ENCODE measurements around the gene PDZRN3.

DNA sequence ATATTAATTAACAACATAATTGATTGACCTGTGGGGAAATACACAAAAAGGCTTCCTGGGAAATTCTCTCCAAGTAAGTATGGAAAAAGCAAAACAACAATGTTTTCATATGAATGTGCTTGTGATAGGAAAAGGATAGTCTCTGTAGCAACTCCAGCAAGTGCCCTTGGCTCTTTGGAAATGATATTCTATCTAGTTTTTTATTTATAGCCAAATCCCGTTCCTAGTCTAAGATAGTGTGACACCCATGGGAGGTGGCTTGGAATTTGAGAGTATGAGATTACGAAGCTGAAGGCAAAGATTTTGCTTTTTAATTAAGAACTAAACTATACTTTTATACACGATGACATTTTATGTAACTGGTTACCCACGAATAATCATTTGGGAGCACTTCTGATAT, 119.9 kb downstream of the PDZRN3 start:
- TF ChIP-seq, protein P1, sequence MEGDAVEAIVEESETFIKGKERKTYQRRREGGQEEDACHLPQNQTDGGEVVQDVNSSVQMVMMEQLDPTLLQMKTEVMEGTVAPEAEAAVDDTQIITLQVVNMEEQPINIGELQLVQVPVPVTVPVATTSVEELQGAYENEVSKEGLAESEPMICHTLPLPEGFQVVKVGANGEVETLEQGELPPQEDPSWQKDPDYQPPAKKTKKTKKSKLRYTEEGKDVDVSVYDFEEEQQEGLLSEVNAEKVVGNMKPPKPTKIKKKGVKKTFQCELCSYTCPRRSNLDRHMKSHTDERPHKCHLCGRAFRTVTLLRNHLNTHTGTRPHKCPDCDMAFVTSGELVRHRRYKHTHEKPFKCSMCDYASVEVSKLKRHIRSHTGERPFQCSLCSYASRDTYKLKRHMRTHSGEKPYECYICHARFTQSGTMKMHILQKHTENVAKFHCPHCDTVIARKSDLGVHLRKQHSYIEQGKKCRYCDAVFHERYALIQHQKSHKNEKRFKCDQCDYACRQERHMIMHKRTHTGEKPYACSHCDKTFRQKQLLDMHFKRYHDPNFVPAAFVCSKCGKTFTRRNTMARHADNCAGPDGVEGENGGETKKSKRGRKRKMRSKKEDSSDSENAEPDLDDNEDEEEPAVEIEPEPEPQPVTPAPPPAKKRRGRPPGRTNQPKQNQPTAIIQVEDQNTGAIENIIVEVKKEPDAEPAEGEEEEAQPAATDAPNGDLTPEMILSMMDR (IDR thresholded peaks at IDR 0.05; ENCODE audit: extremely low read depth in 1 of 2, insufficient read depth in 1 of 2, low read depth in 1 of 2, low read length in 2 of 2) = no peak
- TF ChIP-seq FOS (IDR thresholded peaks at IDR 0.05; ENCODE audit: borderline replicate concordance, insufficient read depth, low read length) = no peak
- TF ChIP-seq, protein P2, sequence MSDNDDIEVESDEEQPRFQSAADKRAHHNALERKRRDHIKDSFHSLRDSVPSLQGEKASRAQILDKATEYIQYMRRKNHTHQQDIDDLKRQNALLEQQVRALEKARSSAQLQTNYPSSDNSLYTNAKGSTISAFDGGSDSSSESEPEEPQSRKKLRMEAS (IDR thresholded peaks at IDR 0.05; ENCODE audit: insufficient read depth, insufficient read length) = no peak
- TF ChIP-seq POLR2A (IDR thresholded peaks at IDR 0.05; ENCODE audit: low read depth, low read length) = no peak
- TF ChIP-seq MYC (IDR thresholded peaks at IDR 0.05; ENCODE audit: low read depth, low read length) = no peak
